Bronchial epithelial cell (primary cell): ENCODE results near the gene SMARCA4. TPM values are rescaled to one million over a fixed set of nuclear protein-coding genes. Genes with fewer than 3 reads are reported as not detected.

Experiments used
- DNase-seq: peaks from one replicate; pipeline ENCODE4 v3.0.0-alpha.2; 2010; ENCODE audit warnings: low read depth
- FAIRE-seq: peaks from 2 replicates; lab custom pipeline; 2011; peaks lifted over from hg19 to GRCh38; lab: Jason Lieb, UNC
- H3K27me3 ChIP-seq: 2 replicates; pipeline ENCODE4 v1.5.1; 2011; ENCODE audit warnings: low read length; ENCODE audit not compliant: control insufficient read depth, insufficient read depth
- H3K36me3 ChIP-seq: 2 replicates; pipeline ENCODE4 v1.5.1; 2011; ENCODE audit warnings: low read length; ENCODE audit not compliant: control insufficient read depth, insufficient read depth
- H3K4me3 ChIP-seq: 2 replicates; pipeline ENCODE4 v1.5.1; 2011; ENCODE audit warnings: mild to moderate bottlenecking, low read depth, low read length, control low read depth
- CTCF ChIP-seq: IDR thresholded peaks from 2 replicates; pipeline ENCODE4 v1.5.1; 2011; ENCODE audit warnings: mild to moderate bottlenecking, moderate library complexity, low read length, control low read depth, inconsistent platforms; ENCODE audit not compliant: insufficient read depth, severe bottlenecking
- total RNA-seq: library from RNA; depleted of rRNA; stranded (reverse); fragments of >200 nt; gene quantifications from 2 replicates; pipeline ENCODE4 v1.2.1, GENCODE V29; 2014

The SMARCA4 gene
- total RNA-seq, 1 donor from 2014 or later = 49.2 TPM

- no peaks in the 10 kb centered on the region for H3K27me3 ChIP-seq
- no peak for DNase-seq
- no peak for TF ChIP-seq CTCF
- no peak overlapping the region for H3K4me3 ChIP-seq
- H3K36me3 ChIP-seq = peaks cover 2% of the 10 kb centered on the region
- no peak for FAIRE-seq
These were observed 10.4 kb downstream of the SMARCA4 start for GRCh38 chr19:10971107-10971726.

GRCh38 chr19:10975374-10976130 lies 14.7 kb downstream of the SMARCA4 start:
- FAIRE-seq = no peak
- Histone ChIP-seq H3K4me3 (no peak overlapping the region), H3K27me3 (no peaks in the 10 kb centered on the region), H3K36me3 (peaks cover 5% of the 10 kb centered on the region)
- no peak for TF ChIP-seq CTCF
- DNase-seq = no peak

- TF ChIP-seq CTCF = no peak
- Histone ChIP-seq H3K4me3 (no peak overlapping the region), H3K27me3 (no peaks in the 10 kb centered on the region), H3K36me3 (peaks cover 7% of the 10 kb centered on the region)
- DNase-seq (no peak), FAIRE-seq (no peak)
These were observed 15.5 kb downstream of the SMARCA4 start for GRCh38 chr19:10976131-10976892.

GRCh38 chr19:10977742-10978092 lies 16.9 kb downstream of the SMARCA4 start:
- no peak overlapping the region for H3K4me3 ChIP-seq
- no peak for TF ChIP-seq CTCF
- peaks cover 7% of the 10 kb centered on the region for H3K36me3 ChIP-seq
- DNase-seq (no peak), FAIRE-seq (no peak)
- H3K27me3 ChIP-seq = no peaks in the 10 kb centered on the region

- TF ChIP-seq CTCF = no peak
- no peak for DNase-seq
- no peaks in the 10 kb centered on the region for H3K27me3 ChIP-seq
These were observed 19.1 kb downstream of the SMARCA4 start for GRCh38 chr19:10979951-10980381.

More at GRCh38 chr19:10979951-10980381, 19.1 kb downstream of the SMARCA4 start:
- Histone ChIP-seq H3K4me3 (no peak overlapping the region), H3K36me3 (peaks cover 13% of the 10 kb centered on the region)
- no peak for FAIRE-seq
